ENCODE results near the gene GPS1.

- TF ChIP-seq CTCF (IDR thresholded peaks at IDR 0.05; ENCODE audit: insufficient read depth, low read depth, low read length) (no peak), EZH2 (IDR thresholded peaks at IDR 0.05; ENCODE audit: insufficient read depth, low read length) (no peak)
Measured at GRCh38 chr17:82096709-82097183, 45.0 kb downstream of the GPS1 start.
